ENCODE measurements around the gene ADGRV1. TPM values are rescaled to one million over a fixed set of nuclear protein-coding genes. Genes with fewer than 3 reads are reported as not detected.

ADGRV1 gene
- total and polyA plus RNA-seq, 2 donors (not counting 3 experiments of a cell fraction or from before 2014, with no cell fraction given): 0.11 to 0.55 TPM

GRCh38 chr5:91186101-91186500, 627.5 kb downstream of the ADGRV1 start:
- no peak overlapping the region for H3K27ac ChIP-seq (ENCODE audit: insufficient read depth, low read depth, low read length)
- H3K9me1 ChIP-seq (replicated peaks; ENCODE audit: control insufficient read depth, extremely low read depth, insufficient read depth, low read length): no peaks in the 10 kb centered on the region
- no TSS peak for BruUV-seq (replicated peaks)
- no peaks in the 10 kb centered on the region for H3K9me3 ChIP-seq (replicated peaks; ENCODE audit: control insufficient read depth, insufficient read depth, low read length)
- POLR2A ChIA-PET: no interaction called here
- no peaks in the 10 kb centered on the region for H3K79me2 ChIP-seq (ENCODE audit: control insufficient read depth, insufficient read depth, low read length)
- intact Hi-C loops (cut with micrococcal nuclease) (no loop called here), dilution Hi-C loops (cut with MboI; ENCODE audit: extremely low pct_ligation_motif_present, low sequenced_read_pairs) (no loop called here)
- H3K27me3 ChIP-seq (ENCODE audit: control insufficient read depth in 2 of 2, insufficient read depth in 2 of 2, low read length in 2 of 2): no peaks in the 10 kb centered on the region
- CTCF ChIA-PET: no interaction called here
- H2AFZ ChIP-seq (ENCODE audit: low read depth, low read length): no peak overlapping the region
- H3K4me2 ChIP-seq (ENCODE audit: insufficient read depth, low read length): no peak overlapping the region
- H4K20me1 ChIP-seq (replicated peaks; ENCODE audit: control insufficient read depth, extremely low read depth, insufficient read depth, low read length): no peaks in the 10 kb centered on the region
- no peak for FAIRE-seq
- no peak overlapping the region for H3K9ac ChIP-seq (replicated peaks; ENCODE audit: extremely low read depth, insufficient read depth, low read length)
- H3K4me1 ChIP-seq (ENCODE audit: control insufficient read depth, extremely low read depth, insufficient read depth, low read length): peaks cover 6% of the 10 kb centered on the region
- TF ChIP-seq CTCF (IDR thresholded peaks at IDR 0.05; ENCODE audit: extremely low read depth in 1 of 2, insufficient read depth in 1 of 2, low read depth in 1 of 2, low read length in 2 of 2): no peak
- no peak for TF ChIP-seq MAX (IDR thresholded peaks at IDR 0.05; ENCODE audit: insufficient read depth, insufficient read length)
- TF ChIP-seq POLR2A (IDR thresholded peaks at IDR 0.05; ENCODE audit: low read depth, low read length): no peak
- TF ChIP-seq MYC (IDR thresholded peaks at IDR 0.05; ENCODE audit: low read depth, low read length): no peak
- TF ChIP-seq GATA2 (IDR thresholded peaks at IDR 0.05; ENCODE audit: insufficient read depth, insufficient read length, low read depth, low read length): no peak
- no peak for TF ChIP-seq JUN (IDR thresholded peaks at IDR 0.05; ENCODE audit: borderline replicate concordance, insufficient read depth, insufficient read length, low read depth)
- no peak for TF ChIP-seq FOS (IDR thresholded peaks at IDR 0.05; ENCODE audit: borderline replicate concordance, insufficient read depth, low read length)
- TF ChIP-seq EZH2 (IDR thresholded peaks at IDR 0.05; ENCODE audit: borderline replicate concordance, low read depth, low read length, severe bottlenecking): no peak
- no peak for TF ChIP-seq POLR2AphosphoS5 (IDR thresholded peaks at IDR 0.05; ENCODE audit: insufficient read depth, low read depth, low read length)
- no peaks in the 10 kb centered on the region for H3K36me3 ChIP-seq (ENCODE audit: control insufficient read depth in 2 of 2, extremely low read depth in 1 of 2, insufficient read depth in 2 of 2, low read length in 2 of 2)
- DNase-seq (ENCODE audit: low read depth, low spot score): no peak
- H3K4me3 ChIP-seq (replicated peaks in 1 of 3; ENCODE audit: insufficient read depth in 1 of 3, low read depth in 1 of 3, low read length in 3 of 3): no peak overlapping the region
